OCI-LY7 (cell line): ENCODE data around the gene DAGLA. TPM values are rescaled to one million over a fixed set of nuclear protein-coding genes. Genes with fewer than 3 reads are reported as not detected.

Experiments
- BruUV-seq: library from RNA; stranded (reverse); fragments of 400-500 nt; replicated peaks from 2 replicates; lab custom pipeline; 2021; lab: Mats Ljungman, UMichigan
- CTCF ChIA-PET: fragments of 300-600 bp; sonication (Branson Sonifier 250); formaldehyde crosslinking; loops from one replicate; lab custom pipeline; 2022; ENCODE audit warnings: antibody characterized with exemption; ENCODE audit not compliant: unreplicated experiment; lab: Charles Lee
- POLR2A ChIA-PET: fragments of 300-600 bp; sonication (Branson Sonifier 250); formaldehyde crosslinking; loops from one replicate; lab custom pipeline; 2022; ENCODE audit warnings: antibody characterized with exemption; lab: Charles Lee
- DNase-seq: peaks from one replicate; pipeline ENCODE4 v3.0.0-alpha.2; 2015; ENCODE audit warnings: low spot score
- H2AFZ ChIP-seq: fragments of 200-600 bp; sonication (generic), shearing (Covaris generic); 2 replicates; pipeline ENCODE4 v1.6.1; 2014; ENCODE audit warnings: mild to moderate bottlenecking, antibody characterized with exemption, low read length, moderate library complexity
- H3K27ac ChIP-seq: fragments of 200-600 bp; sonication (generic); 2 replicates; pipeline ENCODE4 v1.5.1; 2014; ENCODE audit warnings: mixed run types, low read depth, mild to moderate bottlenecking, moderate library complexity, low read length, inconsistent platforms; ENCODE audit not compliant: poor library complexity, severe bottlenecking
- H3K36me3 ChIP-seq: fragments of 200-600 bp; sonication (generic); 2 replicates; pipeline ENCODE4 v1.6.1; 2014; ENCODE audit warnings: mild to moderate bottlenecking, antibody characterized with exemption, low read length, moderate library complexity, mixed read lengths; ENCODE audit not compliant: insufficient read depth
- H3K4me1 ChIP-seq: fragments of 200-600 bp; sonication (generic); 2 replicates; pipeline ENCODE4 v1.5.1; 2014; ENCODE audit warnings: mild to moderate bottlenecking, low read length; ENCODE audit not compliant: insufficient read depth, poor library complexity, severe bottlenecking
- H3K4me2 ChIP-seq: fragments of 200-600 bp; sonication (generic); 2 replicates; pipeline ENCODE4 v1.6.1; 2014; ENCODE audit warnings: mild to moderate bottlenecking, low read length
- H3K4me3 ChIP-seq: fragments of 200-600 bp; sonication (generic); 2 replicates; pipeline ENCODE4 v1.5.1; 2014; ENCODE audit warnings: mild to moderate bottlenecking, low read depth, low read length; ENCODE audit not compliant: poor library complexity, severe bottlenecking
- H3K79me2 ChIP-seq: fragments of 200-600 bp; sonication (generic); 2 replicates; pipeline ENCODE4 v1.6.1; 2016; ENCODE audit warnings: low read depth, mild to moderate bottlenecking, low read length, moderate library complexity, mixed read lengths; ENCODE audit not compliant: insufficient read depth
- H3K9me2 ChIP-seq: fragments of 200-600 bp; sonication (generic); 2 replicates; pipeline ENCODE4 v1.6.1; 2016; ENCODE audit warnings: mild to moderate bottlenecking, low read length, mixed read lengths; ENCODE audit not compliant: insufficient read depth
- H3K9me3 ChIP-seq: fragments of 200-600 bp; sonication (generic); 2 replicates; pipeline ENCODE4 v1.6.1; 2014; ENCODE audit warnings: mild to moderate bottlenecking, mixed run types, low read length, mixed read lengths
- H4K20me1 ChIP-seq: fragments of 200-600 bp; sonication (generic); 2 replicates; pipeline ENCODE4 v1.6.1; 2014; ENCODE audit warnings: mild to moderate bottlenecking, antibody characterized with exemption, low read length, moderate library complexity, mixed read lengths; ENCODE audit not compliant: insufficient read depth
- CTCF ChIP-seq: fragments of 200-600 bp; sonication (generic); conservative IDR thresholded peaks from 2 replicates; pipeline ENCODE4 v1.5.1; 2014; ENCODE audit warnings: mild to moderate bottlenecking, antibody characterized with exemption, low read length, moderate library complexity, mixed read lengths
- EZH2phosphoT487 ChIP-seq: fragments of 200-600 bp; sonication (generic); IDR thresholded peaks from 2 replicates; pipeline ENCODE4 v1.6.1; 2018; ENCODE audit warnings: low read depth, borderline replicate concordance, mild to moderate bottlenecking, mixed run types, antibody characterized with exemption, low read length, moderate library complexity, mixed read lengths
- intact Hi-C: fragments of 100-400 bp; cut with micrococcal nuclease; formaldehyde crosslinking; loops from one replicate; pipeline ENCODE4 v1.10.0; 2022; ENCODE audit not compliant: unreplicated experiment
- total RNA-seq, 2 experiments: library from RNA; depleted of rRNA in 1 of 2; stranded (reverse); fragments of >200 nt in 1 of 2; shearing (Covaris generic) in 1 of 2; gene quantifications; 2 replicates each; pipeline ENCODE4 v1.2.3, GENCODE V29; 2014 to 2022

Gene DAGLA
- total RNA-seq, 2 experiments from 2014 or later = not detected

GRCh38 chr11:61732705-61733104 lies 52.5 kb downstream of the DAGLA start:
- ChIA-PET CTCF (interaction anchor here (0.6 to 1.0 kb wide), 4 partner anchors 9 to 321 kb away, joined by 3 to 4 read pairs (median 4); no protein-coding TSS in a partner anchor), POLR2A (no interaction called here)
- Histone ChIP-seq H3K27ac (no peak overlapping the region), H3K4me1 (no peaks in the 10 kb centered on the region), H2AFZ (no peak overlapping the region), H3K9me2 (no peaks in the 10 kb centered on the region), H3K36me3 (no peaks in the 10 kb centered on the region), H3K4me2 (no peak overlapping the region), H4K20me1 (no peaks in the 10 kb centered on the region), H3K9me3 (no peaks in the 10 kb centered on the region), H3K4me3 (no peak overlapping the region), H3K79me2 (no peaks in the 10 kb centered on the region)
- no TSS peak for BruUV-seq
- intact Hi-C loops = loop anchor here (5.0 kb wide), 1 partner anchor 50 kb away; the partner anchor contains the start of gene DAGLA
- no peak for DNase-seq
- TF ChIP-seq EZH2phosphoT487 (no peak), CTCF (no peak)

GRCh38 chr11:61733120-61733978 lies 53.2 kb downstream of the DAGLA start:
- Histone ChIP-seq H3K79me2 (no peaks in the 10 kb centered on the region), H3K36me3 (no peaks in the 10 kb centered on the region), H4K20me1 (no peaks in the 10 kb centered on the region), H3K4me2 (no peak overlapping the region), H3K27ac (no peak overlapping the region), H2AFZ (no peak overlapping the region), H3K9me2 (no peaks in the 10 kb centered on the region), H3K9me3 (no peaks in the 10 kb centered on the region), H3K4me1 (no peaks in the 10 kb centered on the region), H3K4me3 (no peak overlapping the region)
- peak; percentile 85 for DNase-seq
- ChIA-PET CTCF (interaction anchor here (0.6 to 1.0 kb wide), 6 partner anchors 10 to 320 kb away, joined by 3 to 15 read pairs (median 4); no protein-coding TSS in a partner anchor), POLR2A (interaction anchor here (0.5 to 0.7 kb wide), 2 partner anchors 98 to 555 kb away, joined by 3 read pairs; no protein-coding TSS in a partner anchor)
- TF ChIP-seq EZH2phosphoT487 (no peak), CTCF (peak; percentile 94)
- intact Hi-C loops = loop anchor here (5.0 kb wide), 1 partner anchor 51 kb away; the partner anchor contains the start of gene DAGLA
- no TSS peak for BruUV-seq

GRCh38 chr11:61734767-61735166 lies 54.6 kb downstream of the DAGLA start:
- Histone ChIP-seq H3K4me3 (no peak overlapping the region), H3K9me2 (no peaks in the 10 kb centered on the region), H3K9me3 (no peaks in the 10 kb centered on the region), H3K4me1 (no peaks in the 10 kb centered on the region), H3K36me3 (no peaks in the 10 kb centered on the region), H2AFZ (no peak overlapping the region), H4K20me1 (no peaks in the 10 kb centered on the region), H3K4me2 (no peak overlapping the region), H3K27ac (no peak overlapping the region), H3K79me2 (no peaks in the 10 kb centered on the region)
- ChIA-PET CTCF (no interaction called here), POLR2A (no interaction called here)
- BruUV-seq = no TSS peak
- DNase-seq = no peak
- no peak for TF ChIP-seq EZH2phosphoT487
- no peak for TF ChIP-seq CTCF
- intact Hi-C loops = loop anchor here (5.0 kb wide), 1 partner anchor 52 kb away; the partner anchor contains the start of gene DAGLA
